CD4-positive, alpha-beta T cell treated with Interleukin-1 beta for 1 hour (primary cell): ENCODE measurements around the gene MOB2.

Experiments used
- DNase-seq, 2 donors: peaks; one replicate each; pipeline ENCODE4 v3.0.0-alpha.2; 2020 to 2022

Gene MOB2

DNA sequence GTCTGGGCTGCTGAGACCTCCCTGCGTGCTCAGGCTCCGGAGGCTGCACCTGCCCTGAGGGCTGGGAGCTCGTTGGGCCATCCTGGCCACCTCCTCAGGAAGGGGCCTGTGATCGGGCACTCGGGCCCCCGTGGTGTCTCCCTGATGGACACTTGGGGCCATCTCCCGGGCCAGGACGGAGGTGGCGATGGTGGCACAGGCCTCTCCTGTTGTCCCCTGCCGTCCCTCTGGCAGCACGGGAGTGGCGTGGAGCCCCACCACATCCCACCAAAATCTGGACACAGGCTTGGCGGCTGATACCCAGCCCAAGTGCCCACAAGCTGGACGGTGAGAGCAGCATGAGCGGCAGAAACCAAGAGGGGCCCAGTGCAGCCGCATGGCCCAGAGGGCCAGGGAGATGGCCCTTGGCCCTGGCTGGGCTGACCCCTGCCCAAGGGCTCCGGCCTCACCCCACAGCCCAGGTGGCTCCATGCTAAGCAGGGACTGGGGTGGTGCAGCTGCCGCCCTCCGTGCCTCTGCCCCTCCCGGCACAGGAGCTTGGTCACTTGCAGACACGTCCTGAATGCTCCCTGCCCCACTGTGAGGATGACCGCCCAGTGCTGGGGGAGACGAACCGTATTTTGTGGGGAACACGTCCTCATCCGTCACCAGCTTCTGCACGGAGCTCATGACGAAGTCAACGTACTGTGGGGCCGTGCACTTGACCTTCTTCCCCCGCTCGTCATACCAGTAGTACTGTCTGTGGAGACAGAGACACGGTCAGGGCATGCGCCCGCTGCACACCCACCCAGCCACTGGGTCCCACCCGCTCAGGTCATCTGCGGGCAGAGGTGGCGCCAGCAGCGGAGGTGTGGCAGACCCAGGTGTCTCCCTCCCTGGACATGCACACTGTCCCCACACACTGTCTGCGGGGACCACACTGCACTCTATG is 15.6 kb downstream of the MOB2 start:
- DNase-seq: no peak

- no peak for DNase-seq
Observed at GRCh38 chr11:1469911-1470680, 16.5 kb downstream of the MOB2 start.

- no peak for DNase-seq
Observed at GRCh38 chr11:1469287-1469910, 17.2 kb downstream of the MOB2 start.

GRCh38 chr11:1468473-1469066 is 18.0 kb downstream of the MOB2 start:
- DNase-seq: no peak

- DNase-seq: no peak
Observed at GRCh38 chr11:1468002-1468401, 18.6 kb downstream of the MOB2 start.

DNA sequence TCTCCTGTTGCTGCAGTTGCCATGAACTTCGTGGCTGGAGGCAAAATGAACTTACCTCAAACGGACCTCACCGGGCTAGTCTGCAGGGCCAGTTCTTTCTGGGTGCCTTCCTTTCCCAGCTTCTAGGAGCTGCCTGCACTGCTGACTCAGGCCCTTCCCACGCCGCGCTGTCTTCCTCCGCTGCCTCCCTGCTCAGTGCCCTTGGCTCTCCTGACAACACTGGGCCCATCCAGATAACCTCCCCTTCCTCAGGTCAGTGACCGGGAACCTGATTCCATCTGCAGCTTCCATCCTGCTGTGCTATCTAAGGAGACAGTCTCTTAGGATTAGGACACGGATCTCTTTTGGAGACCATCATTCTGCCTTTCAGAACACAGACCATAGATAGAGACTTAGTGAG is 19.3 kb downstream of the MOB2 start:
- DNase-seq: no peak

DNA sequence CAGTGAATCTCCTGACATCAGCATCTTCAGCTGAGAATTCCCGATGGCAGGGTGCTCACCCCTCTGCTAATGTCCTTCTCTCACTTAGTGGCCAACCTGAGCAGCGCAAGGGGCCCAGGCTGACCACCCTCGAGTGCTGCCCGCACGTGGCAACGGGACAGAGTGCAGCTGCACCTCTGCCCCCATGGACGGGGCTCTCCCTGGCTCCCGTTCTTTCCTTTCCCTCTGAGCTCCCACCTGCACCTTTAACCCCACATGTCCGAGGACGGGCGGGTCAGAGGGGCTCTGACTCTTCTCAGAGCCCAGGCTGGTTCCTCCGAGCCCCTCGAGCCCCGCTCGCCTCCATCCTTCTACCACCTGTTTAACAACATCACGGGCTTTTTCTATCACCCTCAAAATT is 19.8 kb downstream of the MOB2 start:
- no peak for DNase-seq

GRCh38 chr11:1463056-1463455 is 23.5 kb downstream of the MOB2 start:
- DNase-seq: no peak

DNA sequence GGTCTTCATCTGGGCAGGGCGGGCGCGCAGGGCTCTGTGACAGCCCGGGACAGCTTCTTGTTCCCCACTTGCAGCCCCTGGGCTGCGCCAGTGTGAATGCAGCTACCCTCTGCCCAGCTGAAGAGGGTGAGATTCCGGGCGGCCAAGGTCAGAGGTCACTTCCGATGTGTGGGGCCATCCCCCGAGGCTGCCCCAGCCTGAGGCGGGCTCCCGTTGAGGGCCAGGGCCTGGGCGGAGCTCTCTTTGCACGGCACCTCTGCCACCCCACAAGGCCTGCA is 23.9 kb downstream of the MOB2 start:
- no peak for DNase-seq

GRCh38 chr11:1461826-1462697 is 24.5 kb downstream of the MOB2 start:
- no peak for DNase-seq

DNA sequence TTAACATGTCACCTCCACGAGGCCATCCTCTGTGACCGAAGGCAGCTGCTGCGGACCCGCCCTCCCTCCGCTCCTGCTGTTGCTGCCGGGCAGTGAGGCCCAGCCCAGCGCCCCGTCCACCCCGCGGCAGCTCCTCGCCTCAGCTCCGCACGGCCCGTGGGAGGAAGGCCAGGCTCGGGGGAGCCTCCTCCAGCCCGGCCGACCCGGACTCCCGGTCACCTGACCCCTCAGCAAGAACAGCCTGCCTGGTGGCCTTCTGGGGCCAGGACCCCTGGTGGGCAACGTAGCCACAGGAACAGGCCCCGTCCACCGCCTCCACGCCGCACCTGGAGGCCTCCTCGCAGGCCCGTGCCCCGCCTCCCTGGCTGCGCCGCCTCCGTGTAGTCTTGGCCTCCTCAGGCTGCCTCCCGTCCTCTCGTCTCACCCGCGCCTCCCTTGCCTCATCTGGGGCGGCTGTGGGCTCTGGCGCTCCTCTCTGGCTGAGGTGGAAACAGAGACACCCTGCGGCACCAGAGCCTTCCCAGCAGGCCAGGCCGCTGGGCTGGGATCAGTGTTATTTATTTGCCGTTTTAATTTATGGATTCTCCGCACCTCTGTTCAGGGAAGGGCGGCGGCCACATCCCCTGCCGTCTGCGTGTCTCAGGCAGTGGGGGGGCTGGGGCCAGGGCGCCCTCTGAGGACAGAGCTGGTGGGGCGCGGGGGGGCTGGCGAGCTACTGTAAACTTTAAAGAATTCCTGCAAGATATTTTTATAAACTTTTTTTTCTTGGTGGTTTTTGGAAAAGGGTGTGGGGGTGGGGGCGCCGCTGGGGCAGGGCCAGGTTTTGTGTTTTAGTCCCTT is 25.4 kb downstream of the MOB2 start:
- DNase-seq: no peak

GRCh38 chr11:1460396-1460985 is 26.1 kb downstream of the MOB2 start:
- no peak for DNase-seq

DNA sequence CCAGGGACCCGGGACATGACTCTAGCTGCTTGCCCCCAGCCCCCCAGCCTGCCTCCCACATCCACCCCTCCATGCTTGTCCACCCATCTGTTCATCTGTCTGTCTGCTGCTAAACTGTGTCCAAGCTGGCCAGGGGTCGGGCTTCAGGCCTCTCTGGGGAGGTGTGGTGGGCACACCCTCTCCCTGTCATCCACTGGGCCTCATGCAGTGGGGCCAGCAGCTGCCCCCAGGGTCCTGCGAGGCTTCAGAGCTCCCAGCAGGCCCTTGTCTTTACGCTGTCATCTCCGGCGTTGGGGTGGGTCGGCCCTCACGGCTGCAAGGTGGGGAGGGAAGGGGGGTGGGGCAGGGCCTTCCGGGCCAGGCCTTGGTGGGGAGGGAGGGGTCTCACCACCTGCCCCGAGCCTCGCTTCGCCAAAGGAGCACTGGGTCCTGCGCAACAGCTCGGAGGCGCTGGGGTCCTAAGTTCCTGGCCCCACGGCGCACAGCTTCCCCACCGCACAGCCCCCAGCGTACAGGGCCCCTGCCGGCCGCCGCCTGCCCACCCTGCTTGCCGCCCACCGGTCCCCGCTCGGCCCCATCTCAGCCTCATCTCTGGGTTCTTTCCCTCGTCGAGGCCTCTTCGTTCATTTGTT is 26.7 kb downstream of the MOB2 start:
- DNase-seq: no peak

DNA sequence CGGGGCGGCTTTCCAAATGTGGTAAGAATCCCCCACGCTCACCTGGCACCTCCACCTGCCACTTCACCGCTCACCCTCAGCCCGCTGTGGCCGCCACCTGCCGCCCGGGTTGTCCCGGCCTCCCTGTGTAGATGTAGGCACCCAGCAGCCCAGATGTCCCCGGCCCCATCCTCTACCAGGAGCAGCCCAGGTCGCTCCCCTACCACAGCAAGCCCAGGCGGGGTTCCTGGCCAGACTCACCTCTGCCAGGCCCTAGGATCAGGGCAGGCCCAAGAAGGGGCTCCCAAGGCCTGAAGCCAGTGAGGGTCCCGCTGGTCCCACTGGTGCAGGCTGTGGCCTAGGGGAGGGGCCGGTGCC is 27.4 kb downstream of the MOB2 start:
- no peak for DNase-seq

DNA sequence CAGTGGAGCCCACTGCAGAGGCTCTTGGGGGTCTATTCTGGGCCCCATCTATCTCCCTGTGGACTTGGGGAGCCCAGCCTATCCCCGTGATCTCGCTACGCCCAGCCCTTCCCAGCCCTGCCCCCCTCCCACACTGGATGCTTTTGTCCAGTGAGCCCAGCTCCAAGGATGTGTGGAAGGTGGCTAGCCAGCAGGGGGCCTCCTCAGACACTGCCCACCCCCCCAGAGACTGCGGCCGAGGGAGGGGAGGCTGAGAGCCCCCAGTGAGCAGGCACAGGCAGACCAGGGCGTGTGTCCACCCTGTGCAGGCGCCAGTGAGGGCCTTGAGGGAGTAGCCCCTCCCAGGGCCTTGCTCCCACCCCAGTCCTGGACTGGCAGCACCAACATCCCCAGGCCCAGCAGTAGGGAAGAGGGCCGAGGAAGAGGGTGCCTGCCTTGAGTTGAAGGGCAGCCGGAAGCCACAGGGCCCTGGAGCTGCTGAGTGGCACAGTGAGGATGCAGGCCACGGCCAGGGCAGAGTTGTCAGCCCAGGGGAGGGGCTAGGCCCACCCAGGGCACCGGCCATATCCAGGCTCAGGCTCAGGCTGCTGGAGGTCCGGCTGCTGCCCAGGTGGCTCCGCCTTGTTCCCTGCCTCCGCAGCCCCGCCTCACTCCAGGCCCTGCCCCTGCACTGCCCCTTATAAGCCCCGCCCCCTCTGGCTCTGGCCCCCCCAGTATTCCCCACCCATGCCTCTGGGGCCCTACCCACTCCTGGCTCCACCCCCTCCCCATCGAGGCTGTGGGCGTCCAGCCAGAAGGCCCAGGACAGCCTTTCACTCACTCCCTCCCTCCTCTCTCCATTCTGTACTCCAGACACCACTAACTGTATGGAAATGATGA is 28.0 kb downstream of the MOB2 start:
- DNase-seq: no peak

- DNase-seq: no peak
Observed at GRCh38 chr11:1457856-1458255, 28.7 kb downstream of the MOB2 start.

GRCh38 chr11:1457326-1457680 is 29.3 kb downstream of the MOB2 start:
- DNase-seq: no peak

- no peak for DNase-seq
Observed at GRCh38 chr11:1456596-1457325, 29.8 kb downstream of the MOB2 start.

- DNase-seq: no peak
Observed at GRCh38 chr11:1456176-1456575, 30.4 kb downstream of the MOB2 start.
